Astrocyte of the cerebellum (primary cell): Measurements from ENCODE around the gene ABCC5.
A peak's percentile ranks its signal among the peaks of the same experiment; 100 is the strongest.
"Not testable (repeated sequence)": the region's sequence is repeated elsewhere in the genome, so short reads cannot be mapped to it uniquely, and the experiment has no call there.

Source experiments
- DNase-seq: peaks from one replicate; pipeline ENCODE4 v3.0.0-alpha.2; 2011; ENCODE audit warnings: low read depth
- H3K4me3 ChIP-seq: 2 replicates; pipeline ENCODE4 v1.5.1; 2011; ENCODE audit warnings: mild to moderate bottlenecking, low read depth, low read length, moderate library complexity
- in situ Hi-C: cut with HindIII; loops from 2 replicates; pipeline ENCODE4 v1.10.0; 2017; ENCODE audit warnings: low sequenced_read_pairs
- TF ChIP-seq, protein P1 (sequence below): IDR thresholded peaks from 2 replicates; pipeline ENCODE4 v1.5.1; 2012; ENCODE audit warnings: low read length, low read depth, moderate library complexity, mild to moderate bottlenecking; ENCODE audit errors: missing control alignments

The ABCC5 gene

DNA sequence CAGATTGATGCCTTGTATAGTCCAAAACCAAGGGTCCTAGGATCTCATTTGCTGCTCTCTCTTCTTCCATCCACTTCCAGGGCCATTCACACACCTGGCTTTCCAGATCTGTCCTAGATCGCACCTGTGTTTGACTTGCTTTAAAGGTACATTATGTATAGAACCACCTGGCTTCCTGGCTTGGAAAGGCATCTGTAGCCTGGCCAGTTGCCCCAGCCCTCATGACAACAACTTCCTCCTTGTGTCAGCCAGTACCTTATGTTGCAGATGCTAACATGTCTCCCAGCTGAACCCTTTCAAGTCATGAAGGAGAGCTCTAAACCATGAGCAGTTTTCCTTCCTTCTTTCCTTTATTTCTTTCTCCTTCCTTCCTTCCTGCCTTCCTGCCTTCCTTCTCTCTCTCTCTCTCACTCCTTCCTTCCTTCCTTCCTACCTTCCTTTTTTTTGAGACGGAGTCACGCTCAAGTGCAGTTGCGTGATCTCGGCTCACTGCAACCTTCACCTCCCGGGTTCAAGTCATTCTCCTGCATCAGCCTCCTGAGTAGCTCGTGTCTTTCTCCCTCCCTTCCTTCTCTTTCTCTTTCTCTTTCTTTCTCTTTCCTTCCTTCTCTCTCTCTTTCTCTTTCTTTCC lies 32.6 kb upstream of the ABCC5 start:
- in situ Hi-C loops: no loop called here
- H3K4me3 ChIP-seq: no peak overlapping the region

GRCh38 chr3:184045995-184046394 lies 28.3 kb upstream of the ABCC5 start:
- TF ChIP-seq, protein P1, sequence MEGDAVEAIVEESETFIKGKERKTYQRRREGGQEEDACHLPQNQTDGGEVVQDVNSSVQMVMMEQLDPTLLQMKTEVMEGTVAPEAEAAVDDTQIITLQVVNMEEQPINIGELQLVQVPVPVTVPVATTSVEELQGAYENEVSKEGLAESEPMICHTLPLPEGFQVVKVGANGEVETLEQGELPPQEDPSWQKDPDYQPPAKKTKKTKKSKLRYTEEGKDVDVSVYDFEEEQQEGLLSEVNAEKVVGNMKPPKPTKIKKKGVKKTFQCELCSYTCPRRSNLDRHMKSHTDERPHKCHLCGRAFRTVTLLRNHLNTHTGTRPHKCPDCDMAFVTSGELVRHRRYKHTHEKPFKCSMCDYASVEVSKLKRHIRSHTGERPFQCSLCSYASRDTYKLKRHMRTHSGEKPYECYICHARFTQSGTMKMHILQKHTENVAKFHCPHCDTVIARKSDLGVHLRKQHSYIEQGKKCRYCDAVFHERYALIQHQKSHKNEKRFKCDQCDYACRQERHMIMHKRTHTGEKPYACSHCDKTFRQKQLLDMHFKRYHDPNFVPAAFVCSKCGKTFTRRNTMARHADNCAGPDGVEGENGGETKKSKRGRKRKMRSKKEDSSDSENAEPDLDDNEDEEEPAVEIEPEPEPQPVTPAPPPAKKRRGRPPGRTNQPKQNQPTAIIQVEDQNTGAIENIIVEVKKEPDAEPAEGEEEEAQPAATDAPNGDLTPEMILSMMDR: no peak
- in situ Hi-C loops: no loop called here
- H3K4me3 ChIP-seq: no peak overlapping the region
- DNase-seq: no peak

More for the DNA sequence above, 32.6 kb upstream of the ABCC5 start:
- TF ChIP-seq, protein P1: no peak
- DNase-seq: no peak

DNA sequence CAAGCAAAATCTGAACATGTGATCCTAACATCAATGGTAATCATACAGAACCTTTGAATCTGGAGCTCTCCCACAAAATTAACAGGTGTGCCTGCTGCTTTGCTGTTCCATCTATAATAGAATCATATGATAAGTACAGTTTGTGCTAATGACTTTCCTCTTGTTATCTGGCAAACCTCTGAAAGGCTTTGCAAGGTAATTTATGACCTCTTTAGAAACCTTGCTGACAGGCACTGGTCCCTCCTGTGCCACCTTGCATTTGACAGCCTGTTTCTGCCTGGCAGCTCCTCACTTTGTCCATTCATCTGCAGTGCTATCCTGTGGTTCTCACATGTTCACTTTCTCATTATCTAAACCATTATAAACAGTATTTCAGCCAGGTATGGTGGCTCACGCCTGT lies 24.9 kb upstream of the ABCC5 start:
- no peak overlapping the region for H3K4me3 ChIP-seq
- in situ Hi-C loops: no loop called here
- TF ChIP-seq, protein P1: no peak
- no peak for DNase-seq

DNA sequence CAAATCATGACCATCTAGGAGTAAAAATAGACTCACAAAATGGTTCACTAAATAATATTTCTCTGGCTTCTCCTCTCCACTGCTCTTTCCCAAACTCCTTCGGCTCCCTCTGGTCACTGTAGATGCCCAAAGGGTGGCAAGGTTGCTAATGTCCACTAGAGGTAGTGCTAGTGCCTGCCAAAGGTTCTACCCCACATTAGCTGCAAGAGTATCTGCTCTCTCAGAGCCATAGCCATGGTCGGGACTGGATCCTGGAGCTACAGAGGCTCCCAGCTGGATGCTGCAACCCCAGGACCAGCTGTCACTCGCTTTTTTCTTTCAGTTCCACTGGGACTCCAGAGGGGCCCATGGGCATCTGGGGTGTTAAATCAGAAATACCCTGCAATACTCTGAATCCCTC lies 22.3 kb upstream of the ABCC5 start:
- DNase-seq: no peak
- in situ Hi-C loops: no loop called here
- TF ChIP-seq, protein P1: peak; percentile 43
- no peak overlapping the region for H3K4me3 ChIP-seq

GRCh38 chr3:184039414-184039813 lies 21.7 kb upstream of the ABCC5 start:
- in situ Hi-C loops: no loop called here
- H3K4me3 ChIP-seq: no peak overlapping the region
- no peak for DNase-seq
- TF ChIP-seq, protein P1: no peak

GRCh38 chr3:184038307-184038706 lies 20.6 kb upstream of the ABCC5 start:
- H3K4me3 ChIP-seq, in situ Hi-C loops, DNase-seq: not testable (repeated sequence)

- no peak overlapping the region for H3K4me3 ChIP-seq
- TF ChIP-seq, protein P1: no peak
- in situ Hi-C loops: no loop called here
- DNase-seq: no peak
These were observed 20.1 kb upstream of the ABCC5 start for GRCh38 chr3:184037816-184038215.
